T-helper 2 cell treated with Interferon-gamma antibody and Interleukin-4, amounts not matched to agents 100 ng/mL and 5 ng/mL, for 36 hours (primary cell): ENCODE measurements around the gene TSPAN13. TPM values are rescaled to one million over a fixed set of nuclear protein-coding genes. Genes with fewer than 3 reads are reported as not detected.
"Not testable (repeated sequence)": the region's sequence is repeated elsewhere in the genome, so short reads cannot be mapped to it uniquely, and the experiment has no call there.

Experiments used
- intact Hi-C: fragments of 100-400 bp; cut with micrococcal nuclease; formaldehyde crosslinking; loops from one replicate; pipeline ENCODE4 v1.15.1; 2023
- total RNA-seq: library from RNA; stranded (reverse); gene quantifications from 2 replicates; pipeline ENCODE4 v1.2.3, GENCODE V29; 2022

Gene TSPAN13
- total RNA-seq, 1 donor from 2014 or later, result 1.1 TPM

DNA sequence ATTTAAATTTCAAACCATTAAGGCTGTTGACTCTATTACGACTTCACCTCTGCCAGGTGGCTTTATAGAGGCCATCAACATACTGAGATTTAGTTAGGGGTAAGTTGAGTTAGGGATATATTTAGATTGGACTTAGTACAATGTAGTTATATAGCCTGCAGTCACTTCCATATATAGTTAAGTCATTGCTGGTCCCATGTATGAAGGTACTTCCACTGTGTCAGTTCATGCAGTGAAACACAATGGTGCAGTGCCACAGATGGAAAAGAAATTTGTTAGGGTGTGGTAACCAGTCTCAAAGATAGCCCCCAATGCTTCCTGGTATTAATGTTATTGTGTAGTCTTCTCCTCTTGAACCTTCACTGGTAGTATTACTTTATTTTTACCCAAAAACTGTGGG, 12.6 kb upstream of the TSPAN13 start:
- intact Hi-C loops, result no loop called here

DNA sequence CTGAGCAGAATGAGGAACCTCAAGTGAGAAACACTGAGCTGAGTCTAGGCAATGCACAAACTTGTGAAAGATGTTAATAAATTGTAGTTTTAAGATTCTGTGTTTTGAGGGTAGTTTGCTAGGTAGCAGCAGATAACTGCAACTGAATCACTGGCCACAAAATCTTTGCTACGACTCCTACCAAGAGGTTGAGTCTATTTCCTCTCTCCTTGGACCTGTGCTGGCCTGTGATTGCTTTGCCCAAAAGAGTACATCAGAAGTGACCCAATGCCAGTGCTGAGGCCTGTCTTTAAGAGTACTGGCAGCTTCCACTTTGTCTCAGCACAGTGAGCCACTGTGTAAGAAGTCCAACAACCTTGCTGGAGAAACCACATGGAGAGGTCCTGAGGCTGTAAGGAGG, 11.9 kb upstream of the TSPAN13 start:
- intact Hi-C loops, result no loop called here

DNA sequence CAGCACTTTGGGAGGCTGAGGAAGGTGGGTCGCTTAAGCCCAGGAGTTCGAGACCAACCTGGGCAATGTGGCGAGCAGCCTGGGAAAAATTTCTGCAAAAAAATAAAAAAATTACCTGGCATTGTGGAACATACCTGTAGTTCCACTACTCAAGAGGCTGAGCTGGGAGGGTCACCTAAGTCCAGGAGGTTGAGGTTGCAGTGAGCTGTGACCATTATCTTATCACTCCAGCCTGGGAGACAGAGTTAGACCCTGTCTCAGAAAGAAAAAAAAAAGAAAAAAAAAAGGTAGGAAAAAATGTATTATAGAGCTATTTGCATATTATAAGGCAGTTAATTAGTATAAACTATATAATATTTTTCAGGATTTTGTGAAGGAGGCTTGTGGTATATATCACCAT, 11.0 kb upstream of the TSPAN13 start:
- intact Hi-C loops, result no loop called here

DNA sequence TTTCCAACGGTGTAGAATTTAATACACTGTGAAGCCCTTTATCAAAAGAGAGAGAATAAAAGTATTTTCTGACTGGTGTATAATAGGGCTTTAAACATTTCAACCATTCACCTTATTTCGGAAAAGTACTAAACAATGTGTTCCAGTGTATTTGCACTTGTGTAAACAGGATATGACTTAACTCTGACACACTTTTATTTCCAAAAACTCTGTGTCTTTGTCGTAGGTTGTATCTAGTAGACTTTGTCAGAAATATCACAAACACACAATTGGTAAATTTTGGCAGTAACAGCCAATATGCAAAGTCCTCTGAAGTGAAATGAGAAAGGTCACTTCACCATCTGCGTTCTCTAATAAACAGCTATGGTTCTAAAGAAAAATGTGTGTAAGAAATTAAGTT, 10.3 kb upstream of the TSPAN13 start:
- intact Hi-C loops, result no loop called here

DNA sequence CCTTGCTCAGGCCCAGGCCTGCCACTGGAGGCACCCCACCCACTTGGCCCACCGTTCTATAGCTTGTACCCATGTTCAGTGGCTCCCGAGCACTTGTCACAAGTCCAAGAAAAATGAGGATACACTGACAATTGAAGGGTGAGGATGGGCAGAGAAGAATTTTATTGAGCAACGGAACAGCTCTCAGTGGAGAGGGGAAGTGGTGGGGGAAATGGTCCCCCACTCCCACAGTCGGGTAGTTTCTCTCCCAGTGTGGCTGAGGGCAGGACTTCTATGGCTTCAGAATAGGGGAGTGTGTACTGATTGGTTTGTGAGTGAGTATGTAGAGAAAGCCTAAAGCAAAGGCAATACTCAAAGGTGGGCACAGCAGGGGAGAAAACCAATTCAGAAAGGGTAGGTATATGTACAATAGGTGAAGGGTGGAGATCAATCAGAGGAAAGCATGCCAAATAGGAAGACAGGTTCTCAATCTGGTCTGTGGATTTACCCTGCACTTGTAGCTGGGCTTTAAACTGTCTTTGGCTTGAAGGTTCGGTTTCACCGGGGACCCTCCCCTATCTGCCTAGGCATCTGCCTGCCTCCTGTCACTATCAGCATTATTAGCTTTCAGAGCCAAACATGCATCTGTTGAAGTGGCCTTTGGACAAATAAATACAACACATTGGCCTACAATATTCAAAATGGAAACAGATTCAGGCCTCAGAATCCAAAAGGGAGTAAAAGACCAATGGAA, 8.9 kb upstream of the TSPAN13 start:
- intact Hi-C loops, result no loop called here

DNA sequence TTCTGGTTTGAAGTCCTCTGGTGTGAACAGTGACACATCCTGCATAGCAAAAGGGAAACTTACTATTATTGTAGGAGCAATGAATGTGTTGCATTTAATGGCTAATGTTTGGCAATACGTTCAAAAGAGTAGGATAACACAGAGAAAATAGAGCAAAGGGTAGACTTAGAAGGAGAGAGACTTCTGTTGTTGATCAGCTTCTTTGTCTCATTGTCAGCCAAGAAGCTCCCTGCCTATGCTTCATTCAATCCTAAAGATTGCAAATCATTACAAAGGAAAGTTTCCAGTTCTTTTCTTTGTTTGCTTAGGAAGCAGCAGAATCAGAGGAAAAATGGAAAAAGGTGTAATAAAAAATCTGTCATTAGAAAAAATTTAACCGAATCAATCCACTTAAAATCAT, 7.9 kb upstream of the TSPAN13 start:
- intact Hi-C loops, result no loop called here

DNA sequence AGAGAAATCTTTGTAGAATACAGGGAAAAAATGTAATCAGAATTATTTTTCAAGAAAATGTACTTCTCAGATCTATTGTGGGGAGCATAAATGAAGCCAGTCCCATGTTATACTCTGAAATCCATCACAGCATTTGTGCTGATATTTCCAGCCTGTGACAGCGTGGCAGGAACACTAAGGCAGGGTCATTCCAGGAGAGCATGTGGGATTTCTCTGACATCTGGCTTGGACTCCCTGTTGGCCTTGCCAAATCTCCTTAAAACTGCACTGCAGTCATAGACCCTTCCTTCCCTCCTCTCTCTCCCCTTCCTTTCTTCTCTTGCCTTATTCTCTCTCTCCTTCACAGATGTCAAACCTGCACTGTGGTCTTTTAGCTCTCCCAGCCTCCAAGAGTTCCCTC, 6.5 kb upstream of the TSPAN13 start:
- intact Hi-C loops, result no loop called here

DNA sequence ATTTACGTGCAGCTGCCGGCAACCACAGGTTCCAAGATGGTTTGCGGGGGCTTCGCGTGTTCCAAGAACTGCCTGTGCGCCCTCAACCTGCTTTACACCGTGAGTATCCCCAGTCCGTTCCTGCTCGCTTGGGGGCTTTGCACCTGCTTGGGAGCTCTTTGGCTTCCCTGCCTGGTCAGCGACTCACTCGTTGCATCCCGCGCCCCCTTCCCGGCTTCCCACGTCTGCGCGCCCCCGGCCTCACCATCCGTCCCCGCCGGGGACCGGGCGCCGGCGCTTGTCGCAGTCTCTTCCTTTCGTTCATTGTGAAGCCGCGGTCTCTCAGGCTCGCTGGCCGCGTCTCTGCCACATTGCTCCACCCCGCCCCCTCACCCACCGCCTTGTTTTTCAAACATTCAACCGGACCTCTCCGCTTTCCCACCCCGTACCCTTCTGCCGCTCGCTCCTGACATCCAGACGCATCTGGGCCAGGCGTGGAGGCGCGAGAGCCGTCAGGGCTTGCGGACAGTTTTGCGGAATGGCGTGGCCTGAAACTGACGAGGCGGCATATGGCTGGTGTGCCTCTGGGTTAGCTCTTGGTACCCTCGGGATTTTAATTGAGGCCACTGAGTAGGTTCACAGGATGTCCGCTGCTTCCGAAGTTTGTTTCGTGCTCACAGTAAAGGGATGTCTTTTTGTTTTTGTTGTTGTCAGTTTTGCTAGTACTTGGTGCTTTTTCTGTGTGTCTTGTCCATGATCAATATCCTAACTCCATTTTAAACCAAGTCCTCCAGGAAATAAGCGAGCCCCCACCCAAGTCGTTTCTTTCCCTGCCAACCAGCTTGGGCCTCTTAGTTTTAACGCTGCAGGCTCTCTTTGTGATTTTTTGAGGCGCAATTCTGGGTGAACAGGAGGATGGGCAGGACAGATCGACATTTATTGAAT, 639 bp downstream of the TSPAN13 start:
- intact Hi-C loops, result loop anchor here (1.0 to 10.0 kb wide), 2 partner anchors 108 to 329 kb away; partner anchors contain the start of genes BZW2 and CRPPA

DNA sequence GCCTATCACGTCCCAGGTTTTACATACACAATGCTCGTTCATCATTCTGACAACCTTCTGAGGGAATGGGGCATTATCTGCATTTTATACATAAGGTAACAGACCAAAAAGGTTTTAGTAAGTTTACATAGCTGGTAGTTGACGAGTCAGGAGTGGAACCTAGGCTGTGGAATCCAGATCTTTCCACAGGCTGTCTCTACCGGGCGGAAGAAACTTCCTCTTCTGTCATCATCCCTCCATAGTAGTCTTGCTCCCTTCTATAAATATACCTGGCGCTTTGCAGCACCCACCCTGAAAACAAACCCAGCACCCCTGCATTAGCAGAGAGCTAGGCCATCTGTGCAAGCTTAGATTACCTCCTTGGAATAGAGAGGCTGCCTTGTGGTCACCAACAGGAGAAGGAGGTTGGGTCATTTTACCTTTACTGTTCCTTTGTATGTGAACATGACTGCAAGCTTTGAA, 1.3 kb downstream of the TSPAN13 start:
- intact Hi-C loops, result loop anchor here (10.0 kb wide), 1 partner anchor 330 kb away; the partner anchor contains the start of gene CRPPA

DNA sequence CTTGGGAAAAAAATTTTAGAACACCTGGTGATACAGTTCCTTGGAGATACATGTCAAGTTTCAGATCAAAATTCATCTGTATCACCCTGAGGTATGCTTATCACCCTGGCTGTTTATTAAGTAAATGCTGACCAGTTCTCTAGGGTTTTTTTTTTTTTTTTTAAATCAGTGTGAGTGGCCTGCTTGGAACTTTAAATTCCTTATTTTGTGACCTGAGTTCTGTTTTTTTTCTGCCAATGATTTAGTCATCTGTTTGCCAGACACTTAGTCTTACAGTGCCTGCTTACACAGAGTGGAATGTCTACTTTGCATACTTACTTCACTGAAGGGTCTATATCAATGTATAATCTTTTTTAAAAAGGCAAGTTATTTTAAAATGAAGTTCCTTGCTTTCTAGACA, 1.8 kb downstream of the TSPAN13 start:
- intact Hi-C loops, result loop anchor here (10.0 kb wide), 1 partner anchor 331 kb away; the partner anchor contains the start of gene CRPPA

DNA sequence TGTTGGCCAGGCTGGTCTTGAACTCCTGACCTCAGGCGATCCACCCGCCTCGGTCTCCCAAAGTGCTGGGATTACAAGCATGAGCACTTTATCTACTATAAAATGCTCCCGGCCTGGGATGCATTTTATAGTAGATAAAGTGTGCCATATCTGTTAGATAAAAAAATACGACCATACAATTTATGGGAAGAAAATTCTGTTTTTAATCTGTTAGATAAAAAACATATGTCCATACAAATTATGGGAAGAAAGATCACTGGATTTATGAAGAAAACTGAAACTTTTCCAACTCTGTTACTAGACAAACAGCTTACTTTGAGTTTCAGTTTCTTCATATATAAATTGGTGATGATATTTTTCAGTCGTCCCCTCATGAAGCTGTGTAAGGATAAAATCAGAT, 4.5 kb downstream of the TSPAN13 start:
- intact Hi-C loops, result loop anchor here (10.0 kb wide), 1 partner anchor 333 kb away; the partner anchor contains the start of gene CRPPA

DNA sequence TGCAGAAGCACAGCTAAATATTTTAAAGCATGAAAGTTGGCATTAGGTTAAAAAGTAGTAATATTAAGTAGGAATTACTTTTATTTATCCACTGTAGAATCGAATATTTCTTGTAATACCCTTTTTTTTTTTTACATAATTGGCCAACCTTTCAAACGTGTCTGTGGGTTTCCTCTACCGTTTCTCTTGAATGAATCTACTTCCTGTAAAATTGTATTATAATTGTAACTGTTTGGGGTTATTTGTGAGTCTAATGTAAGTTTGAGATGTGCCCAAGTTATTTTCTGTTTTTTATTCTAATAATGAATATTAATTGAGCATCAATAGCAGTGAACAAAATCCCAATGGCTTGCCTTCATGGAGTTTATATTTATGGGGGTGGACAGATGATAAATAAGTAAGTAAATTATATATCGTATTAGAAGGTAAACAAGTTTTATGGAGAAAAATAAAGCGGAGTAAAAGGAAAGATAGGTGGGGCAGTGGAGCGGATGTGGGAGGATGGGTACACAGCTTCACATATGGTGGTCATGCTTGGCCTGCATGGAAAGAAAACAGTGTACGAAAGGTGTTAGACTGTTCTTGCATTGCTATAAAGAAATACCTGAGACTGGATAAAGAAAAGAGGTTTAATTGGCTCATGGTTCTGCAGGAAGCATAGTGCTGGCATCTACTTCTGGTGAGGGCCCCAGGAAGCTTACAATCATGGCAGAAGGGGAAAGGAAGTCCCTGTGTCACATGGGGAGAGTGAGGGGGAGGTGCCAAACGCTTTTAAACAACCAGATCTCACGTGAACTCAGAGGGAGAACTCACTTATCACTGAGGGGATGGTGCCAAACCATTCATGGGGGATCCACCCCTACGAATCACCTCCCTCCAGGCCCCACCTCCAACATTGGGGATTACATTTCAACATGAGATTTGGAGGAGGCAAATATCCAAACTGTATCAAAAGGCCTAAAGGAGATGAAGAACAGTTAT, 5.4 kb downstream of the TSPAN13 start:
- intact Hi-C loops, result loop anchor here (10.0 kb wide), 1 partner anchor 334 kb away; the partner anchor contains the start of gene CRPPA

DNA sequence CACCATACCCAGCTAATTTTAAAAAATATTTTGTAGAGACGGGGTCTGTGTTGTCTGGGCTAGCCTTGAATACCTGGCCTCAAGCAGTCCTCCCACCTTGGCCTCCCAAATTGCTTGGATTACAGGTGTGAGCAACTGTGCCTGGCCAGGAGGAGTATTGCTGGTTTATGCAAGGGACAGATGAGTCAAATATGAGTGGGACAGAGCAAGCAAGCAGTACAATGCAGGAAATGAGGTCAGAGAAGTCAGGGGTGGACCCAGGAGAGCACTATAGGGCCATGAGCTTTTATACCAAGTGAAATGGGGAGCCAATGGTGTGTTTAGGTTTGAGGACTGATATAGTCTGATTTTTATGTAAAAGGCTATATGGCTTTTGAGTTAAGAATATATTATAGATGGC, 6.3 kb downstream of the TSPAN13 start:
- intact Hi-C loops, result loop anchor here (10.0 kb wide), 1 partner anchor 335 kb away; the partner anchor contains the start of gene CRPPA

DNA sequence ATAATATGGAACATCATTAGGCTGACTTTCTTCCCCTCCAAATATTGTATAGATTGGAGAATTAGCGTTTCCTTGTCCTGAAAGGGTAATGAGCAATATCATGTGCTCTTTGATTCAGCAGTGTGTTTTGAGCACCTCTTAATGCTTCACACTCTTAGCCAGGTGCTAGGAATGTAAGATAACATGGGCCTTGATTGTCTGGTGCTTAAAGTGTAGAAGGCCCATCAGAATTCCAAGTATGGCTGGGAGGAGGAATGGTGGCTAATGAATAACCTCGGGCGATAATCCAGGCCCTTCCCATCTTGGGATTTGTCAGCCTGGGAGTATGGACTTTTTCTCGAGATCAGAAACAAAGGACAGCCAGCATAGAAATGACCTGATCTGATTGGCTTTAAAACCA, 8.6 kb downstream of the TSPAN13 start:
- intact Hi-C loops, result no loop called here

DNA sequence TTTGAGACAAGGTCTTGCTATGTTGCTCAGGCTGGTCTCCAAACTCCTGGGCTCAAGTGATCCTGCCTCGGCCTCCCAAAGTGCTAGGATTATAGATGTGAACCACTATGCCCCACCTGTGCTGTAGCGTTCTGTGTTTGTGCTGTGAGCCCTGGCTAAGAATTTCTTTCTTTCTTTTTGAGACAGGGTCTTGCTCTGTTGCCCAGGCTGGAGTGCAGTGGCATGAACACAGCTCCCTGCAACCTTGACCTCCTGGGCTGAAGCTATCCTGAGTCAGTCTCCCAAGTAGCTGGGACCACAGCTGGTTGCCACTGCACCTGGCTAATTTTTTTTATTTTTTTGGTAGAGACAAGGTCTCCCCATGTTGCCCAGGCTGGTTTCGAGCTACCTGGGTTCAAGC, 11.4 kb downstream of the TSPAN13 start:
- intact Hi-C loops, result no loop called here

DNA sequence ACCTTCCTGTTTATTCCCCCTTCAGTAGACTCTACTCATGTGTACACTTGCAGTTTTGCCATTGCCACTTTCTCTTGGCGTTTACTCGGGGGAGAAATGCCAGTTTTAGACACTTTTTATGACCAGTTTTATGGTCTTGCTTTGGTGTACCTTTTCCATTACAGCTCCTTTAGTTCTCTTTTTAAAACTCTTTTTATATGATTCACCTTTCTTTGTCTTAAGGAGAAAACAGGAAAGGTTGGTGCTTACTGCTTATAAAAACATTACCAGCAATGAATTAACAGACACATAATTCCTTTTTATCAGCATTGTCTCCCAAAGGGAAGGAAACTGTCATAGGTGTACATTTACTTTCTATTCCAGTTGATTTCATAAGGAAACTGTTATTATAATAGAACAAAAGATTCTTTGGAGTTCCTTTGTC, 11.9 kb downstream of the TSPAN13 start:
- intact Hi-C loops, result no loop called here

DNA sequence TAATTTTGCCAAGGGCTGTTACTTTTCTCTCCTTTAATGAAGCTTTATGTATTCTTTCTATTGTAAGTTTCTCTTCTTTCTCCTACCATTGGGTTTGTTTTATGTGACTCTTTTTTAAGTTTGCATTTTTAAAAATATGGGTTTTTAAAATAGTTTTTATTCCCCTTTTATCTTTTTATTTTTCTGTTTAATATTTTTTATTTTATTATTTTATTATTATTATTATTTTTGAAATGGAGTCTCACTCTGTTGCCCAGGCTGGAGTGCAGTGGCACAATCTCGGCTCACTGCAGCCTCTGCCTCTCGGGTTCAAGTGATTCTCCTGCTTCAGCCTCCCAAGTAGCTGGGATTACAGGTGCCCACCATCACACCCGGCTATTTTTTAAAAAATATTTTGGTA, 16.4 kb downstream of the TSPAN13 start:
- intact Hi-C loops, result not testable (repeated sequence)

DNA sequence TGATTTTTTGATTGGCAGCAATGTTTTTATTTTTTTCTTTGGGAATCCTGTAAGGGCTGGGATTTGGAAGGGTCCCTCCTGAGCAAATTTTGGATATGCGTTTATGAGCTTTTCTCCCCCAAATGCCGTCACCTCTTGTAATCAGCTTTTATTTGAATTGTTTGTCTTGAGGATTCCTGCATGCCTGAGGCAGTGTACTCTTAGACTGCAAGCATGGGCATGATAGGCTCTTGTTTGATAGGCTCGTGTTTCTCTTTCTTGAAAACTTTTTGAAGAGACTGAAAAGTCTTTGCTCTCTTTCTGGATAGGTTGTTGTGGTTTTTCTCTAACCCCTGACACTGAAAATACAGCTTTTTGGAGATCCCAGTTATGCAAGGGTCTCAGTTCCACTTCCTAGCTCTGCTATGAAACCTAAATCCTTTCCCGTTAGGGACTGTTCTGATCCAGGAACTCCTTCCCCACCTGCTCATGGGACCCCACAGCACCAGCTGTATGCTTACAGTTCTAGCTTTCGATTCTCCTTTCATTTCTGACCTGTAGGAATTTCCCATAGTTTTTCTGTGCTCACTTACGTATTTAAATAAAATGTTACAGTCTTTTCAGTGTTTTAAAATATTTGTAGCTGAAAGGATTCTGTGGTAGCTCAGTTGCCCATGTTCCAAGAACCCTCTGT, 17.2 kb downstream of the TSPAN13 start:
- intact Hi-C loops, result no loop called here

DNA sequence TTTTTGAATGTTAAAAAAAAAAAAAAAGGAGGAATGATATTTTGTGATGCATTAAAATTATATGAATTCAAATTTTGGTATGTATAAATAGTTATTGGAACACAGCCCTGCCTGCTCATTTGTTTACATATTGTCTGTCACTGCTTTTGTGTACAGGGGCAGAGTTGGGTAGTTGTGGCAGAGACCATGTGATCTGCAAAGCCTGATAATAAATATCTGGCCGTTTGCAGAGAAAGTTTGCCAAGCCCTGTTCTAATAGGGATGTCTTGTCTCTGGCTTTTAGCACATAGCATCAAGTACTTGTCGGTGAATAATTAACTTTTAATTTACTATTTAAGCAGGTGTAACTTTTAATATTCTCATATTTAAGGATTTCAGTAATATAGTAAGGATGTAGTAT, 19.8 kb downstream of the TSPAN13 start:
- intact Hi-C loops, result no loop called here

DNA sequence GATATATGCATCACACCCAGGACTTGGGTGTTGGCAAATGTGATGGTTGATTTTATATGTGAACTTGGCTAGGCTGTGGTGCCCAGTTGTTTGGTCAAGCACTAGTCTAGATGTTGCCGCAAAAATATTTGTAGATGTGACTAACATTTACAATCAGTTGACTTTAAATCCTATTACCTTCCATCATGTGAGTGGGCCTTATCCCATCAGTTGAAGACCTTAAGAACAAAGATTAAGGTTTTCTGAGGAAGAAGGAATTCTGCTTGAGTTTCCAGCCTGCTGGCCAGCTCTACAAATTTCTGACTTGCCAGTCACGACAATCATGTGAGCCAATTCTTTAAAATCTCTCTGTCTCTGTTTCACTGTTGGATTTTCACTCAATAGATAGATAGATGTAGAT, 20.3 kb downstream of the TSPAN13 start:
- intact Hi-C loops, result no loop called here
